Stomach (tissue), 9 donors: Measurements from ENCODE around the gene OLFML1. TPM values are rescaled to one million over a fixed set of nuclear protein-coding genes. Genes with fewer than 3 reads are reported as not detected.

ENCODE experiments used
- DNase-seq, 2 donors: peaks; one replicate each; pipeline versions ENCODE4 v3.0.0 to v3.0.0-alpha.2; 2013 to 2019
- H3K27ac ChIP-seq, 5 donors: fragments of 200-600 bp in 4 of 5; sonication (generic) in 4 of 5; one replicate each; pipeline ENCODE4 v1.5.1; 2013 to 2019; ENCODE audit warnings: mild to moderate bottlenecking in 1 of 5, moderate library complexity in 1 of 5
- H3K27me3 ChIP-seq, 3 donors: fragments of 200-600 bp; sonication (generic); one replicate each; pipeline ENCODE4 v1.5.1; 2017 to 2019; ENCODE audit warnings: mixed run types in 1 of 3
- H3K36me3 ChIP-seq, 4 donors: fragments of 200-600 bp; sonication (generic); 1 replicate in 3 of 4; 2 replicates in 1 of 4; pipeline ENCODE4 v1.5.1; 2016 to 2019
- H3K4me1 ChIP-seq, 4 donors: fragments of 200-600 bp; sonication (generic); one replicate each; pipeline ENCODE4 v1.5.1; 2016 to 2019
- H3K4me3 ChIP-seq, 4 donors: fragments of 200-600 bp; sonication (generic) in 3 of 4; one replicate each; pipeline ENCODE4 v1.5.1; 2016 to 2019; ENCODE audit warnings: mild to moderate bottlenecking in 1 of 4
- H3K9me3 ChIP-seq, 4 donors: fragments of 200-600 bp; sonication (generic); one replicate each; pipeline ENCODE4 v1.5.1; 2016 to 2019
- EP300 ChIP-seq: sonication (generic); formaldehyde crosslinking; IDR thresholded peaks from one replicate; pipeline ENCODE4 v1.6.1; 2017; ENCODE audit warnings: antibody characterized with exemption
- POLR2A ChIP-seq, 4 donors: fragments of 450-650 bp; IDR thresholded peaks; one replicate each; pipeline ENCODE4 v1.6.1; 2016; ENCODE audit warnings: antibody characterized with exemption in 4 of 4, control low read depth in 2 of 4, mild to moderate bottlenecking in 1 of 4, moderate library complexity in 1 of 4
- POLR2AphosphoS5 ChIP-seq, 3 donors: sonication (generic); formaldehyde crosslinking; IDR thresholded peaks; one replicate each; pipeline ENCODE4 v1.6.1; 2016; ENCODE audit warnings: antibody characterized with exemption in 3 of 3
- WGBS, 5 donors: extraction: QIAGEN DNeasy Blood & Tissue Kit in 3 of 5; methylation state at CpG; one replicate each; pipeline versions ENCODE4 v1.1.5 to v1.1.7; 2013 to 2018; 5-methylcytosine and 5-hydroxymethylcytosine counted together
- intact Hi-C: fragments of 100-400 bp; cut with DNase I; formaldehyde crosslinking; loops from one replicate; pipeline ENCODE4 v1.15.1; 2023; ENCODE audit warnings: low total_unique reads
- polyA plus RNA-seq, 3 donors: library from polyadenylated mRNA; stranded (reverse); fragments of 200-250 nt; gene quantifications; one replicate each; pipeline ENCODE4 v1.2.3, GENCODE V29; 2013
- total RNA-seq, 5 donors: library from RNA; depleted of rRNA; stranded (reverse); fragments of >200 nt; gene quantifications; one replicate each; pipeline versions ENCODE4 v1.1.0 to v1.2.3, GENCODE V29; 2014 to 2016
- TF ChIP-seq, protein P1 (sequence below), 7 experiments: fragments of 450-650 bp in 4 of 7; fragments of 200-600 bp in 3 of 7; sonication (generic) in 3 of 7; IDR thresholded peaks; one replicate each; pipeline ENCODE4 v1.5.1; 2016 to 2019; ENCODE audit warnings: antibody characterized with exemption in 7 of 7, control low read depth in 2 of 7, mild to moderate bottlenecking in 1 of 7
- donor health status: healthy with polysubstance abuse.
- donor health status: Bipolar disorder and iron deficiency.
- donor health status: healthy.

OLFML1 gene
- total and polyA plus RNA-seq, 8 donors = 0.90 to 14.9 (median 2.6) TPM; not detected in 3

GRCh38 chr11:7480113-7480512, 5.2 kb upstream of the OLFML1 start:
- TF ChIP-seq EP300 (no peak), POLR2AphosphoS5 (IDR thresholded peaks at IDR 0.05) (no peak), POLR2A (IDR thresholded peaks at IDR 0.05) (no peak)
- TF ChIP-seq, protein P1, sequence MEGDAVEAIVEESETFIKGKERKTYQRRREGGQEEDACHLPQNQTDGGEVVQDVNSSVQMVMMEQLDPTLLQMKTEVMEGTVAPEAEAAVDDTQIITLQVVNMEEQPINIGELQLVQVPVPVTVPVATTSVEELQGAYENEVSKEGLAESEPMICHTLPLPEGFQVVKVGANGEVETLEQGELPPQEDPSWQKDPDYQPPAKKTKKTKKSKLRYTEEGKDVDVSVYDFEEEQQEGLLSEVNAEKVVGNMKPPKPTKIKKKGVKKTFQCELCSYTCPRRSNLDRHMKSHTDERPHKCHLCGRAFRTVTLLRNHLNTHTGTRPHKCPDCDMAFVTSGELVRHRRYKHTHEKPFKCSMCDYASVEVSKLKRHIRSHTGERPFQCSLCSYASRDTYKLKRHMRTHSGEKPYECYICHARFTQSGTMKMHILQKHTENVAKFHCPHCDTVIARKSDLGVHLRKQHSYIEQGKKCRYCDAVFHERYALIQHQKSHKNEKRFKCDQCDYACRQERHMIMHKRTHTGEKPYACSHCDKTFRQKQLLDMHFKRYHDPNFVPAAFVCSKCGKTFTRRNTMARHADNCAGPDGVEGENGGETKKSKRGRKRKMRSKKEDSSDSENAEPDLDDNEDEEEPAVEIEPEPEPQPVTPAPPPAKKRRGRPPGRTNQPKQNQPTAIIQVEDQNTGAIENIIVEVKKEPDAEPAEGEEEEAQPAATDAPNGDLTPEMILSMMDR (IDR thresholded peaks at IDR 0.05) = no peak
- WGBS, 5 donors = 36 to 59% (median 43%) methylated on average over 2 of the region's 2 CpGs
- no peak overlapping the region for H3K4me3 ChIP-seq
- H3K27me3 ChIP-seq = no peaks in the 10 kb centered on the region
- intact Hi-C loops = no loop called here
- H3K4me1 ChIP-seq = peaks cover 0 to 7% (median 0%) of the 10 kb centered on the region in 4 donors
- H3K36me3 ChIP-seq = no peaks in the 10 kb centered on the region
- H3K27ac ChIP-seq = no peak overlapping the region
- peak in 1 of 2 donors; percentile 23 for DNase-seq
- no peaks in the 10 kb centered on the region for H3K9me3 ChIP-seq

DNA sequence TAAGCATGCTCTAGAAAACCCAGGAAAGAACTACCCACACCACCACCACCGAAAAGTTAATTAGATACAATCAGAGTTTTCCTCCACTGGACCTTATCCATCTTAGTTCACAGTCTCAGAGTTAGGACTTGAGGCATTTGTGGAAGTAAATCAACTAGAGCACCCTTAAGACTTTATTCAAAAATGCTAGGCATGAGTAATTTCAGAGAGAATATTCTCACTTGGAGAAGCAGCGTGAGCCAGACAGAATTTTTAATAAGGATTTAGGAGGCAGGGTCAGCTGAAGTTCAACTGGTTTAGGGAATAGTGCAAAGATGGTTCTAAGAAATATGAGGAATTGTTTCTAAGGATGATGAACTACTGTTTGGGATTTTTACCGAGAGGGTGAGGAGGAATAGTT, 1.2 kb upstream of the OLFML1 start:
- no peaks in the 10 kb centered on the region for H3K36me3 ChIP-seq
- H3K27me3 ChIP-seq = no peaks in the 10 kb centered on the region
- peaks cover 0 to 7% (median 0%) of the 10 kb centered on the region in 4 donors for H3K4me1 ChIP-seq
- no peak overlapping the region for H3K27ac ChIP-seq
- no peak overlapping the region for H3K4me3 ChIP-seq
- 71 to 82% (median 81%) methylated on average over 3 of the region's 3 CpGs for WGBS, 5 donors
- intact Hi-C loops = no loop called here
- no peak for DNase-seq
- H3K9me3 ChIP-seq = no peaks in the 10 kb centered on the region
- TF ChIP-seq POLR2A (IDR thresholded peaks at IDR 0.05) = no peak
- TF ChIP-seq, protein P1 (IDR thresholded peaks at IDR 0.05) = no peak
- TF ChIP-seq EP300 = no peak
- TF ChIP-seq POLR2AphosphoS5 (IDR thresholded peaks at IDR 0.05) = no peak

- Histone ChIP-seq H3K27ac (peak overlapping the region in 3 of 5 donors; percentile 43 to 68 (median 52)), H3K27me3 (no peaks in the 10 kb centered on the region), H3K9me3 (no peaks in the 10 kb centered on the region), H3K4me1 (peaks cover 0 to 7% (median 0%) of the 10 kb centered on the region in 4 donors), H3K4me3 (no peak overlapping the region), H3K36me3 (no peaks in the 10 kb centered on the region)
- intact Hi-C loops = no loop called here
- TF ChIP-seq POLR2A (IDR thresholded peaks at IDR 0.05) (no peak), POLR2AphosphoS5 (IDR thresholded peaks at IDR 0.05) (no peak), EP300 (no peak)
- TF ChIP-seq, protein P1 (IDR thresholded peaks at IDR 0.05) = no peak
- 47 to 77% (median 67%) methylated on average over 3 of the region's 3 CpGs for WGBS, 5 donors
- DNase-seq = no peak
Observed at GRCh38 chr11:7484645-7485044, 661 bp upstream of the OLFML1 start.

DNA sequence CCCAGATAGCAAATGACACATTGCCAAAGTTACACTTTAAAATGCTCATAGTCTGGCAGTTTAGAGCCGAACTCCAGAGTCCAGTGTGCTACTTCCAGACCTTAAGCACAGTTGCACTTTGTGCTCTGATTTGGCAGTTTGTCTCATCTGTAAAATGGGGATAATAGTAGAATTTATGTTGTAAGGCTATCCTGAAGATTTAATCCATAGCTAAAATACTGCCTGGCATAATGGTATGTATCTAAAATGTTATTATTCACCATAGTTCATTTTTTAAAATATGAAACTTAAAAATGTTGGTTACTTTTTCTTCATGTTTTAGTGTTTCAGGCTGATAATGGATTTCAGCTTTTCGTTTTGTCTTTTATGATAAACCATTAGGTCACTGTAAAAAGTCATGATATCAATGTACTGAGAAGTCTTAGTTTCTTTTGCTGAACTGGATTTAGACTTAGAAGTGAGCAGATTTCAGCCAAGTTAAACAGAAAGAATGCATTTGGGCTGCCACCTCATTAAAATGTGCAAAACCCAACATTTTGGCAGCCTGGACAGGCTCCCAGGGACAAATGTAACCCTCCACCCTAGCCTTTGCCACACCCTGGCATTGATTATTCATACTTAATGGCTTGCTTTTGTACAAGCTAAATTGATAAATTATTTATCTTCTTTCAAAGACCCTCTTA, 933 bp downstream of the OLFML1 start:
- Histone ChIP-seq H3K4me1 (no peaks in the 10 kb centered on the region), H3K9me3 (no peaks in the 10 kb centered on the region), H3K27ac (peak overlapping the region in 2 of 5 donors; percentile 52 to 68), H3K36me3 (no peaks in the 10 kb centered on the region), H3K4me3 (peak overlapping the region; percentile 20 to 43 (median 32)), H3K27me3 (no peaks in the 10 kb centered on the region)
- TF ChIP-seq EP300 (no peak), POLR2A (IDR thresholded peaks at IDR 0.05) (no peak)
- TF ChIP-seq, protein P1 (IDR thresholded peaks at IDR 0.05) = no peak
- whole genome bisulfite sequencing, 5 donors = 45 to 61% (median 48%) methylated on average over 2 of the region's 2 CpGs
- no peak for DNase-seq
- intact Hi-C loops = no loop called here
